Kidney (tissue), 14 donors: ENCODE measurements around the gene PRKAG2. TPM values are rescaled to one million over a fixed set of nuclear protein-coding genes. Genes with fewer than 3 reads are reported as not detected.
"Not testable (repeated sequence)": the region's sequence is repeated elsewhere in the genome, so short reads cannot be mapped to it uniquely, and the experiment has no call there.

Experiments
- DNase-seq, 5 donors: peaks; one replicate each; pipeline ENCODE4 v3.0.0-alpha.2; 2013 to 2020
- FAIRE-seq: peaks from 2 replicates; lab custom pipeline; 2012; peaks lifted over from hg19 to GRCh38; lab: Jason Lieb, UNC
- H3K27ac ChIP-seq, 2 donors: one replicate each; pipeline ENCODE4 v1.7.0; 2013; ENCODE audit warnings: low read depth in 2 of 2, low read length in 2 of 2, inconsistent platforms in 1 of 2
- H3K27me3 ChIP-seq: one replicate; pipeline ENCODE4 v1.7.1; 2013; ENCODE audit warnings: low read length, inconsistent platforms; ENCODE audit not compliant: control insufficient read depth, insufficient read depth
- H3K36me3 ChIP-seq, 3 donors: one replicate each; pipeline versions ENCODE4 v1.7.0 to v1.7.1; 2013; ENCODE audit warnings: low read length in 3 of 3, control low read depth in 1 of 3, inconsistent platforms in 1 of 3; ENCODE audit not compliant: insufficient read depth in 3 of 3, control insufficient read depth in 2 of 3
- H3K4me1 ChIP-seq, 3 donors: one replicate each; pipeline versions ENCODE4 v1.7.0 to v1.7.1; 2013; ENCODE audit warnings: low read length in 3 of 3, inconsistent platforms in 1 of 3, low read depth in 1 of 3; ENCODE audit not compliant: control insufficient read depth in 2 of 3, insufficient read depth in 2 of 3
- H3K4me3 ChIP-seq, 3 donors: one replicate each; pipeline versions ENCODE4 v1.7.0 to v1.8.1; 2013; ENCODE audit warnings: low read length in 3 of 3, control low read depth in 1 of 3, inconsistent platforms in 1 of 3
- H3K9ac ChIP-seq, 3 donors: one replicate each; pipeline versions ENCODE4 v1.7.0 to v1.7.1; 2013; ENCODE audit warnings: low read length in 3 of 3, control low read depth in 1 of 3, inconsistent platforms in 1 of 3
- H3K9me3 ChIP-seq, 3 donors: one replicate each; pipeline versions ENCODE4 v1.7.0 to v1.7.1; 2013; ENCODE audit warnings: low read length in 3 of 3, control low read depth in 1 of 3, inconsistent platforms in 1 of 3; ENCODE audit not compliant: control insufficient read depth in 2 of 3, insufficient read depth in 1 of 3
- CTCF ChIP-seq: IDR thresholded peaks from 3 replicates; pipeline ENCODE4 v1.5.1; 2012; ENCODE audit warnings: mild to moderate bottlenecking, moderate library complexity, borderline replicate concordance; ENCODE audit not compliant: insufficient read depth; ENCODE audit errors: extremely low read depth
- intact Hi-C: fragments of 100-400 bp; cut with DNase I; formaldehyde crosslinking; loops from one replicate; pipeline ENCODE4 v1.11.1; 2022
- polyA plus RNA-seq: library from polyadenylated mRNA; stranded (reverse); fragments of 350-450 nt; fragmentation: Illumina TruSeq; extraction: RNeasy Lipid Tissue Mini Kit (QIAGEN cat#74804); gene quantifications from one replicate; pipeline ENCODE4 v1.2.3, GENCODE V29; 2014; ENCODE audit warnings: low read depth, low replicate concordance; ENCODE audit not compliant: insufficient read depth
- total RNA-seq: library from RNA; stranded (reverse); fragmentation: NEBNext Ultra II Directional; extraction: Animal tissue kit (Norgen Biotek cat#: 25700); gene quantifications from one replicate; pipeline ENCODE4 v1.2.1, GENCODE V29; 2021
- donor health status: control.
- donor health status: control.
- donor health status: control.
- donor health status: control.
- donor health status: control.
- donor health status: DM: yes; HTN: yes; CAD: no.
- donor health status: Normal renal cell carcinoma (clear cell type).

PRKAG2 gene
- total and polyA plus RNA-seq, 2 donors from 2014 or later = 40.7 to 40.9 TPM

GRCh38 chr7:151752037-151752436, 124.9 kb downstream of the PRKAG2 start:
- H3K9ac ChIP-seq = no peak overlapping the region

GRCh38 chr7:151748733-151749132, 128.2 kb downstream of the PRKAG2 start:
- DNase-seq = peak in 1 of 5 donors; percentile 48
- Histone ChIP-seq H3K4me3 (no peak overlapping the region), H3K36me3 (peaks cover 0 to 2% (median 0%) of the 10 kb centered on the region in 3 donors), H3K27me3 (no peaks in the 10 kb centered on the region), H3K27ac (no peak overlapping the region), H3K4me1 (peaks cover 0 to 12% (median 9%) of the 10 kb centered on the region in 3 donors), H3K9me3 (no peaks in the 10 kb centered on the region), H3K9ac (no peak overlapping the region)
- intact Hi-C loops = no loop called here
- FAIRE-seq = no peak
- TF ChIP-seq CTCF = no peak

More at GRCh38 chr7:151752037-151752436, 124.9 kb downstream of the PRKAG2 start:
- FAIRE-seq = no peak
- Histone ChIP-seq H3K4me3 (no peak overlapping the region), H3K27ac (no peak overlapping the region), H3K36me3 (peaks cover 0 to 2% (median 0%) of the 10 kb centered on the region in 3 donors), H3K9me3 (no peaks in the 10 kb centered on the region), H3K4me1 (peaks cover 0 to 20% (median 4%) of the 10 kb centered on the region in 3 donors), H3K27me3 (no peaks in the 10 kb centered on the region)
- TF ChIP-seq CTCF = no peak
- DNase-seq = no peak
- intact Hi-C loops = no loop called here

GRCh38 chr7:151748021-151748420, 128.9 kb downstream of the PRKAG2 start:
- H3K9ac ChIP-seq, H3K27ac ChIP-seq, FAIRE-seq, H3K9me3 ChIP-seq, intact Hi-C loops, H3K4me3 ChIP-seq, H3K27me3 ChIP-seq, H3K36me3 ChIP-seq: not testable (repeated sequence)
- DNase-seq = peak in 1 of 5 donors; percentile 45
- peaks cover 0 to 12% (median 10%) of the 10 kb centered on the region in 3 donors for H3K4me1 ChIP-seq

- intact Hi-C loops = no loop called here
- no peak for FAIRE-seq
Observed at GRCh38 chr7:151745706-151746105, 131.2 kb downstream of the PRKAG2 start.

More at GRCh38 chr7:151745706-151746105, 131.2 kb downstream of the PRKAG2 start:
- DNase-seq = peak in 1 of 5 donors; percentile 50
- Histone ChIP-seq H3K27me3 (no peaks in the 10 kb centered on the region), H3K27ac (peak overlapping the region in 1 of 2 donors; percentile 76), H3K4me1 (peaks cover 0 to 12% (median 10%) of the 10 kb centered on the region in 3 donors), H3K9me3 (no peaks in the 10 kb centered on the region), H3K36me3 (no peaks in the 10 kb centered on the region), H3K4me3 (no peak overlapping the region), H3K9ac (peak overlapping the region in 1 of 3 donors; percentile 58)
- no peak for TF ChIP-seq CTCF
